Astrocyte (in vitro differentiated cells and primary cell): Measurements from ENCODE around the gene TMEM114. TPM values are rescaled to one million over a fixed set of nuclear protein-coding genes. Genes with fewer than 3 reads are reported as not detected.

Experiments used
- DNase-seq: peaks from one replicate; pipeline ENCODE4 v3.0.0-alpha.2; 2010; ENCODE audit warnings: low read depth
- FAIRE-seq: peaks from 2 replicates; lab custom pipeline; 2011; peaks lifted over from hg19 to GRCh38; lab: Jason Lieb, UNC
- H2AFZ ChIP-seq: 2 replicates; pipeline ENCODE4 v1.6.0; 2012; ENCODE audit warnings: low read depth, low read length, inconsistent platforms
- H3K27ac ChIP-seq: 2 replicates; pipeline ENCODE4 v1.5.1; 2011; ENCODE audit warnings: low read depth, low read length, inconsistent platforms
- H3K27me3 ChIP-seq: 2 replicates; pipeline ENCODE4 v1.6.0; 2011; ENCODE audit warnings: low read length, inconsistent platforms; ENCODE audit not compliant: insufficient read depth
- H3K36me3 ChIP-seq: 2 replicates; pipeline ENCODE4 v1.5.1; 2011; ENCODE audit warnings: low read length, inconsistent platforms; ENCODE audit not compliant: insufficient read depth
- H3K4me1 ChIP-seq: 2 replicates; pipeline ENCODE4 v1.5.1; 2011; ENCODE audit warnings: low read length, inconsistent platforms; ENCODE audit not compliant: insufficient read depth
- H3K4me2 ChIP-seq: 2 replicates; pipeline ENCODE4 v1.6.0; 2012; ENCODE audit warnings: low read length, inconsistent platforms
- H3K4me3 ChIP-seq: 2 replicates; pipeline ENCODE4 v1.5.1; 2011; ENCODE audit warnings: low read depth, mild to moderate bottlenecking, low read length, inconsistent platforms; ENCODE audit not compliant: insufficient read depth
- H3K79me2 ChIP-seq: 2 replicates; pipeline ENCODE4 v1.6.0; 2012; ENCODE audit warnings: mild to moderate bottlenecking, low read length, inconsistent platforms; ENCODE audit not compliant: insufficient read depth
- H3K9ac ChIP-seq: 2 replicates; pipeline ENCODE4 v1.6.0; 2012; ENCODE audit warnings: mild to moderate bottlenecking, low read length, inconsistent platforms
- H3K9me3 ChIP-seq: 2 replicates; pipeline ENCODE4 v1.5.1; 2012; ENCODE audit warnings: low read depth, mild to moderate bottlenecking, low read length, inconsistent platforms; ENCODE audit not compliant: insufficient read depth
- H4K20me1 ChIP-seq: 2 replicates; pipeline ENCODE4 v1.6.0; 2012; ENCODE audit warnings: low read length, inconsistent platforms; ENCODE audit not compliant: insufficient read depth
- H3K27ac Mint-ChIP-seq: one replicate; pipeline ENCODE4 v1.8.0; 2021; ENCODE audit warnings: mild to moderate bottlenecking, mixed read lengths; ENCODE audit not compliant: unreplicated experiment
- H3K27me3 Mint-ChIP-seq: one replicate; pipeline ENCODE4 v1.8.0; 2021; ENCODE audit warnings: low read depth, mixed read lengths; ENCODE audit not compliant: unreplicated experiment
- H3K36me3 Mint-ChIP-seq: one replicate; pipeline ENCODE4 v1.8.0; 2021; ENCODE audit warnings: low read depth, mixed read lengths; ENCODE audit not compliant: unreplicated experiment
- H3K4me1 Mint-ChIP-seq: one replicate; pipeline ENCODE4 v1.8.0; 2021; ENCODE audit warnings: low read depth, mixed read lengths; ENCODE audit not compliant: unreplicated experiment
- H3K4me3 Mint-ChIP-seq: one replicate; pipeline ENCODE4 v1.8.0; 2021; ENCODE audit warnings: mild to moderate bottlenecking, moderate library complexity, mixed read lengths; ENCODE audit not compliant: unreplicated experiment
- H3K9me3 Mint-ChIP-seq: one replicate; pipeline ENCODE4 v1.8.0; 2021; ENCODE audit warnings: mild to moderate bottlenecking, mixed read lengths; ENCODE audit not compliant: unreplicated experiment
- CTCF ChIP-seq: IDR thresholded peaks from 2 replicates; pipeline ENCODE4 v1.5.1; 2011; ENCODE audit warnings: low read depth, mild to moderate bottlenecking, inconsistent platforms, low read length, moderate library complexity; ENCODE audit not compliant: insufficient read depth
- EZH2 ChIP-seq: IDR thresholded peaks from 2 replicates; pipeline ENCODE4 v1.6.1; 2012; ENCODE audit warnings: mild to moderate bottlenecking, low read length, inconsistent platforms; ENCODE audit not compliant: insufficient read depth
- total RNA-seq: library from RNA; stranded (reverse); gene quantifications from 2 replicates; pipeline ENCODE4 v1.2.1, GENCODE V29; 2021

TMEM114 gene
- total RNA-seq, 1 donor from 2014 or later: not detected

DNA sequence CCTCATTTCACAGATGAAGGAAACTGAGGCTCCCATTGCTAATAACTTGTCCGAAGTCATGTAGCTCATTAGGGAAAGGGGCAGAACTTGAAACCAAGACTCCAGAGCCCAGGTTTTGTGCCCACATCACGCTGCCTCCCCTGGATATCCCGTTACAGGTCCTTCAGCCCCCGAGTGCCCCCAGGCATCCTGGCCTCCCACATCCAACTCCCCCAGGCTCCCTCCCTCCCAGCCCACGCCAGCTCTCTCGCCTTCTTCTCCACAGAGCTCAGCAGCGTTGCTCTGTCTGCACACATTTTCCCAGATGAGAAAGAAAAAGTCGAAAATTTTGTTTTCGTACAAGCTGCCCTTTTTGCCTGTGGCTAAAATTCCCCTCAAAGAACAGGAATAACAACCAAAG, 16.9 kb upstream of the TMEM114 start:
- no peak overlapping the region for H3K4me3 Mint-ChIP-seq
- H3K27ac Mint-ChIP-seq: no peak overlapping the region
- H2AFZ ChIP-seq: no peak overlapping the region
- peaks cover 3% of the 10 kb centered on the region for H3K27me3 ChIP-seq
- no peaks in the 10 kb centered on the region for H3K79me2 ChIP-seq
- no peak for DNase-seq
- FAIRE-seq: no peak
- peaks cover 4% of the 10 kb centered on the region for H3K4me1 Mint-ChIP-seq
- H3K9me3 Mint-ChIP-seq: peaks cover 3% of the 10 kb centered on the region
- H3K9me3 ChIP-seq: no peaks in the 10 kb centered on the region
- H3K27me3 Mint-ChIP-seq: peaks cover 5% of the 10 kb centered on the region
- no peaks in the 10 kb centered on the region for H4K20me1 ChIP-seq
- no peaks in the 10 kb centered on the region for H3K36me3 Mint-ChIP-seq
- no peak for TF ChIP-seq EZH2
- TF ChIP-seq CTCF: no peak
- no peak overlapping the region for H3K27ac ChIP-seq
- H3K4me3 ChIP-seq: no peak overlapping the region
- no peaks in the 10 kb centered on the region for H3K36me3 ChIP-seq
- H3K9ac ChIP-seq: no peak overlapping the region
- no peak overlapping the region for H3K4me2 ChIP-seq
- peaks cover 3% of the 10 kb centered on the region for H3K4me1 ChIP-seq

- Mint-ChIP-seq H3K27me3 (peaks cover 7% of the 10 kb centered on the region), H3K9me3 (peaks cover 9% of the 10 kb centered on the region), H3K4me1 (no peaks in the 10 kb centered on the region), H3K36me3 (no peaks in the 10 kb centered on the region), H3K27ac (no peak overlapping the region), H3K4me3 (no peak overlapping the region)
- H3K79me2 ChIP-seq: no peaks in the 10 kb centered on the region
- H3K9ac ChIP-seq: no peak overlapping the region
- H3K27ac ChIP-seq: no peak overlapping the region
- no peak for FAIRE-seq
- no peak overlapping the region for H2AFZ ChIP-seq
- H3K4me1 ChIP-seq: no peaks in the 10 kb centered on the region
- H3K4me2 ChIP-seq: no peak overlapping the region
- H3K4me3 ChIP-seq: no peak overlapping the region
- DNase-seq: no peak
- no peaks in the 10 kb centered on the region for H3K36me3 ChIP-seq
- no peaks in the 10 kb centered on the region for H3K9me3 ChIP-seq
- peaks cover 3% of the 10 kb centered on the region for H3K27me3 ChIP-seq
- TF ChIP-seq EZH2: no peak
- no peak for TF ChIP-seq CTCF
- no peaks in the 10 kb centered on the region for H4K20me1 ChIP-seq
Observed at GRCh38 chr16:8605554-8605953, 15.2 kb upstream of the TMEM114 start.

DNA sequence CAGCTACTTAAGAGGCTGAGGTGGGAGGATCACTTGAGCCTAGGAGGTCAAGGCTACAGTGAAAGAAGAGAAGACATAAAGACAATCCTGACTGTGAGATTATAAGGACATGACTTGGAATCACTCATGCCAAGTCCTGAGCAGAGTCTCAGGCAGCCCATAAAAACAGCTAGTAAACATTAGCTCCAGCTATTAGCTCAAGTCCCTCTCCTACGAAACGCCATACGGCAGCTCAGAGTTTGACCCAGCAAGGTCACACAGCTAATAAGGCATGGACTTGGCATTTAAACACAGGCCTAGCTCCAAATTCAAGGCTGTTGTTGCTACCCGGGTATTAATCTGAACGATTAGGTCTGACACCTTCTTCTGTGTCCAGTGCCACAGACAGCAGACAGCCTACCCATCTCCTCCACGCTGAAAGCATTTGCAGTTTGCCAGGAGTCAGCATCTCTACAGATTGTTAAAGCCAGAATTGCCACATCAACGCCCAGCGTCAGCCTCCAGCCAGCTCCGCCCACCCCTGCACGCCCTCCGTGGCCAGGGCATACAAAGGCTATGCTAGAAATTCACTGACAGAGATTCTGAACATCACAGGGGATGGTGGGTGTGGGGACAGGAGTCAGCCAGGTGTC, 9.9 kb upstream of the TMEM114 start:
- no peaks in the 10 kb centered on the region for H3K4me1 Mint-ChIP-seq
- TF ChIP-seq EZH2: no peak
- no peak for TF ChIP-seq CTCF
- FAIRE-seq: no peak
- Histone ChIP-seq H3K36me3 (no peaks in the 10 kb centered on the region), H4K20me1 (no peaks in the 10 kb centered on the region), H3K4me2 (no peak overlapping the region), H3K27ac (no peak overlapping the region), H2AFZ (no peak overlapping the region), H3K79me2 (no peaks in the 10 kb centered on the region), H3K27me3 (peaks cover 7% of the 10 kb centered on the region), H3K9me3 (peaks cover 6% of the 10 kb centered on the region), H3K4me1 (no peaks in the 10 kb centered on the region), H3K4me3 (no peak overlapping the region), H3K9ac (no peak overlapping the region)
- peaks cover 15% of the 10 kb centered on the region for H3K9me3 Mint-ChIP-seq
- no peak for DNase-seq
- H3K27me3 Mint-ChIP-seq: peaks cover 22% of the 10 kb centered on the region
- no peak overlapping the region for H3K4me3 Mint-ChIP-seq
- H3K36me3 Mint-ChIP-seq: no peaks in the 10 kb centered on the region
- no peak overlapping the region for H3K27ac Mint-ChIP-seq
